Measurements from ENCODE around the gene ANXA4. TPM values are rescaled to one million over a fixed set of nuclear protein-coding genes. Genes with fewer than 3 reads are reported as not detected.

The ANXA4 gene
- total RNA-seq, 4 donors from 2014 or later: 61.8 to 79.4 (median 73.9) TPM

GRCh38 chr2:69843993-69844392, 102.1 kb downstream of the ANXA4 start:
- DNase-seq (ENCODE audit: low spot score in 2 of 2): no peak
- TF ChIP-seq EP300 (IDR thresholded peaks at IDR 0.05) (no peak), CTCF (IDR thresholded peaks at IDR 0.05) (no peak), POLR2A (IDR thresholded peaks at IDR 0.05) (no peak)
- Histone ChIP-seq H3K27me3 (no peaks in the 10 kb centered on the region), H3K9me3 (no peaks in the 10 kb centered on the region), H3K4me1 (no peaks in the 10 kb centered on the region), H3K36me3 (peaks cover 0 to 73% (median 4%) of the 10 kb centered on the region in 3 donors), H3K4me3 (no peak overlapping the region), H3K27ac (no peak overlapping the region)

GRCh38 chr2:69844560-69844959, 102.6 kb downstream of the ANXA4 start:
- Histone ChIP-seq H3K27ac (no peak overlapping the region), H3K9me3 (no peaks in the 10 kb centered on the region), H3K4me1 (no peaks in the 10 kb centered on the region), H3K4me3 (no peak overlapping the region), H3K27me3 (no peaks in the 10 kb centered on the region), H3K36me3 (peaks cover 0 to 77% (median 4%) of the 10 kb centered on the region in 3 donors)
- WGBS, 2 donors: 94 to 97% methylated on average over 3 of the region's 3 CpGs
- DNase-seq (ENCODE audit: low spot score in 2 of 2): no peak
- TF ChIP-seq CTCF (IDR thresholded peaks at IDR 0.05): no peak
- TF ChIP-seq EP300 (IDR thresholded peaks at IDR 0.05): no peak
- no peak for TF ChIP-seq POLR2A (IDR thresholded peaks at IDR 0.05)

GRCh38 chr2:69846182-69847067, 104.5 kb downstream of the ANXA4 start:
- TF ChIP-seq CTCF (IDR thresholded peaks at IDR 0.05) (no peak), EP300 (IDR thresholded peaks at IDR 0.05) (no peak), POLR2A (IDR thresholded peaks at IDR 0.05) (no peak)
- WGBS, 2 donors: 83 to 87% methylated on average over 9 of the region's 9 CpGs
- H3K27me3 ChIP-seq: no peaks in the 10 kb centered on the region
- no peak overlapping the region for H3K4me3 ChIP-seq
- no peaks in the 10 kb centered on the region for H3K4me1 ChIP-seq
- H3K9me3 ChIP-seq: no peaks in the 10 kb centered on the region
- DNase-seq (ENCODE audit: low spot score in 2 of 2): no peak
- H3K36me3 ChIP-seq: peaks cover 0 to 77% (median 4%) of the 10 kb centered on the region in 3 donors
- no peak overlapping the region for H3K27ac ChIP-seq

GRCh38 chr2:69847068-69847828, 105.3 kb downstream of the ANXA4 start:
- Histone ChIP-seq H3K4me3 (no peak overlapping the region), H3K27me3 (no peaks in the 10 kb centered on the region), H3K27ac (no peak overlapping the region), H3K9me3 (no peaks in the 10 kb centered on the region), H3K4me1 (no peaks in the 10 kb centered on the region), H3K36me3 (peaks cover 0 to 79% (median 4%) of the 10 kb centered on the region in 3 donors)
- no peak for TF ChIP-seq CTCF (IDR thresholded peaks at IDR 0.05)
- TF ChIP-seq POLR2A (IDR thresholded peaks at IDR 0.05): no peak
- no peak for TF ChIP-seq EP300 (IDR thresholded peaks at IDR 0.05)
- 94 to 96% methylated on average over 5 of the region's 5 CpGs for WGBS, 2 donors
- no peak for DNase-seq (ENCODE audit: low spot score in 2 of 2)

Measured in tibial nerve (tissue), 4 donors.